Central memory CD8-positive, alpha-beta T cell (primary cell): ENCODE data around the gene MAML3.

ENCODE experiments used
- ATAC-seq: fragments of 150-1000 bp; cut with Tn5 transposase; replicated peaks from 2 replicates; pipeline ENCODE4 v1.10.0; 2022; ENCODE audit warnings: mild to moderate bottlenecking, moderate FRiP score, moderate number of reproducible peaks; ENCODE audit not compliant: poor library complexity, severe bottlenecking; ENCODE audit errors: extremely low read depth
- DNase-seq, 2 donors: peaks; one replicate each; pipeline ENCODE4 v3.0.0; 2021; ENCODE audit warnings: low spot score in 2 of 2
- H3K27ac Mint-ChIP-seq: one replicate; pipeline ENCODE4 v1.8.0; 2022; ENCODE audit warnings: low read depth, mild to moderate bottlenecking, moderate library complexity, mixed read lengths
- H3K27me3 Mint-ChIP-seq: one replicate; pipeline ENCODE4 v1.8.0; 2022; ENCODE audit warnings: mixed read lengths
- H3K36me3 Mint-ChIP-seq: one replicate; pipeline ENCODE4 v1.8.0; 2022; ENCODE audit warnings: mild to moderate bottlenecking, moderate library complexity, mixed read lengths; ENCODE audit not compliant: insufficient read depth
- H3K4me1 Mint-ChIP-seq: one replicate; pipeline ENCODE4 v1.8.0; 2022; ENCODE audit warnings: mixed read lengths
- H3K4me3 Mint-ChIP-seq: one replicate; pipeline ENCODE4 v1.8.0; 2022; ENCODE audit warnings: mild to moderate bottlenecking, moderate library complexity, mixed read lengths
- H3K9me3 Mint-ChIP-seq: one replicate; pipeline ENCODE4 v1.8.0; 2022; ENCODE audit warnings: mixed read lengths

The MAML3 gene

DNA sequence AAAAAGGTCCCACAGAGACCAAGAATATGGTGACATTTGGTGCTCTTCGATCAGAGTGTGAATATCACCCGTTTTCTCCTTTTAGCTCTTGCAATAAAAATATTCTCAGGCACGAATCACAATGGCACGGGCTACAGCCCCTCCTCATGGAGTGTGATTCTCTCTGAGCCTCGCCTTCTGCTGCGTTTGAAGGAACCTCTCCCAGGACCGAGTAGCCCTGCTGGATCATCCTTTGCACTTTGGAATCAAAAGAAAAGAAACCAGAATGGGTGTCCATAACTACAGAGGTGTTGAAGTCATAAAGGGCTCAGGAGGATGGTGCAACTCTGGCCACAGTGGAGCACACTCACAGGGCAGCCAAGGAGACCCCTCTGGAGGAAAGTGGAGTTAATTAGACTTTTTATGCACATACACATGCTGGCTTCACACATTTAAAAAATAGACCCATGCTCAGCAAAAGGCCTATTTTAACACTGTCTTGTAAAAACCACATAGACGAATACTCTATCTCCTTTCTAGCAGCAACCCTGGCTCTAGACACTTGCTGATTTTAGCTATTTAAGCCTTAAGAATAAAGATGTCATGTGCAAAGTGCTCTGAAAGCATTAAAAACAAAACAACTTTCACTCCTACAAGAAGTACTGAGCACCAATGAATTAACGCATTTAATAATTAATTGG lies 19.1 kb downstream of the MAML3 start:
- peaks cover 56% of the 10 kb centered on the region for H3K27me3 Mint-ChIP-seq
- no peak overlapping the region for H3K4me3 Mint-ChIP-seq
- H3K36me3 Mint-ChIP-seq = no peaks in the 10 kb centered on the region
- no peak overlapping the region for H3K27ac Mint-ChIP-seq
- DNase-seq = no peak
- ATAC-seq = no peak
- H3K4me1 Mint-ChIP-seq = peaks cover 5% of the 10 kb centered on the region
- no peaks in the 10 kb centered on the region for H3K9me3 Mint-ChIP-seq

DNA sequence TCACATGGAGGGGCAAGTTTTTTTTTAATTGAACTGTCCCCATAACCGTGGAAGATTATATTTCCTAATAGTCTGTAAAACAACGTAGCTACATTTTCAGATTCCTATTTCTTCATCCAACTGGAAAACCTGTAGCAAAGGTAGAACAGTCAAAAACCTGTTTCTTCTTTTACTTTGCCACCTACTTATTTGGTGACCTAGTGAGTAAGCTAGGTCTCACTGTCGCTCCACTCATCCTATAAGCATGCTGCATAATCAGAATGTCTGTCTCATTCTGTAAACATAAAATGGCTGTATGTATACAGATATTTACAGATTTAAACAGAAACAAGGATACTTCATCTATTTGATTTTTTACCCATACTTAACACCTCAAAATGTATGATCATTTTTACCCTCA lies 20.4 kb downstream of the MAML3 start:
- Mint-ChIP-seq H3K27me3 (peaks cover 49% of the 10 kb centered on the region), H3K9me3 (no peaks in the 10 kb centered on the region), H3K4me3 (no peak overlapping the region), H3K4me1 (peaks cover 5% of the 10 kb centered on the region), H3K36me3 (no peaks in the 10 kb centered on the region), H3K27ac (no peak overlapping the region)
- DNase-seq (no peak), ATAC-seq (no peak)

DNA sequence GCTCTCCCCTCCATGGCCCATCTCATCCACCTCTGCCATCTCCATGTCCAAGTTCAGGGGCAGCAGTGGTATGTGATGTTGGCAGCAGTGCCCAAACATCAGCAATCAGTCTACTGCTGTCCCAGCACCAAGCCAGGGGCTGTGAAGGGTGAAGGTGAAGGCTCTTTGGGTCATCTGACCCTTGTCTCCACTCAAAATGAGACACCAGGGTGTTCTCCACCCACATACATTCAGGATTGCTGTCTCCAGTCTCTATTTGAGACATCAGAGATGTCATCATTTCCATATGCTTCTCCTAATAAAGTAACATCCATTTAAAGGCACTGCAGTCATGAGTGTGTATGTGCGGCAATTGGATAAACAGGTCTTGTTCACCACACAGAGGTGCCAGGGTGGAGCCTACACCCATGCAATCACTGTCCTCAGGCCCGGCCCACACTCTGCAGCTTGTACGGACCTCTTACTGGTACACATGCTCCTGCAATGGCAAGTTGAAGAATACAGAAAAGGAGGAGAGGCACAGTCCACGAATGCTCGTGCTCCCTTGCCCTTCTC lies 22.2 kb downstream of the MAML3 start:
- no peak for DNase-seq
- no peak for ATAC-seq
- Mint-ChIP-seq H3K36me3 (no peaks in the 10 kb centered on the region), H3K4me3 (no peak overlapping the region), H3K27ac (no peak overlapping the region), H3K9me3 (no peaks in the 10 kb centered on the region), H3K27me3 (peaks cover 53% of the 10 kb centered on the region), H3K4me1 (no peaks in the 10 kb centered on the region)

DNA sequence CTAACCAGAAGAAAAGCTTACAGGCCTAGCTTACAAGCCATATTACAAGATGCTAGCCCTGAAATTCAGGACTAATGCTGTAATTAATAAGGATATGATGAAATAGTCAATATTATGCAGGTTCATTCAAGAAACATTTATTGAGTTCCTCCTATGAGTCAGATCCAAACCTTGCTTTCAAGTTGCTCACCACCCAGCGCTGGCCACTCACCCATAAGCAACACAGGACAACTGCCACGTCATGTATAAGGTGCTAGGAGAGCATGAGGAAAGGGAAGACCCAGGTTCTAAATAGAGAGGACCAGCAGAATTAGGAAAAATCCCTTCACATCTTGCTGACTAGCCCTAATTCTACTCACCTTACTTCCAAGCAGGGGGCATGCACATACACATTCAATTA lies 23.3 kb downstream of the MAML3 start:
- Mint-ChIP-seq H3K4me3 (no peak overlapping the region), H3K4me1 (no peaks in the 10 kb centered on the region), H3K36me3 (no peaks in the 10 kb centered on the region), H3K27ac (no peak overlapping the region), H3K27me3 (peaks cover 54% of the 10 kb centered on the region), H3K9me3 (no peaks in the 10 kb centered on the region)
- no peak for DNase-seq
- ATAC-seq = no peak

DNA sequence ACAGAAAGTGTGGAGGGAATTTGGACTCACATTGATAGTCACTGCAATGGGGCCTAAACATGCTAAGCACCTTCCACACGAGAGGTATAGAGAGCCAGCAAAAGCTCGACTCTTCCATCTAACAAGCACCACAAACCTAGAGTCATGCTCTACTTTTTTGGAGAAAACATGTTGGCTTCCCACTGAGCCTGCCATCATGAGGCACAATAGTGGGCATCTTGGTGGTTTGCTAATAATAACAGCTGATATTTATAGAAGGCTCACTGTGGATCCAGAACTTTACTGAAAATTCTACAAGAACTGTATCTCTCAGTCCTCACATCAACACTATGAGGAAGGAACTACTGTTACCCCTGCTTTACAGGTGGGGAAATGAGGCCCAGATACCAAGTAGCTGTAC lies 26.6 kb downstream of the MAML3 start:
- H3K27ac Mint-ChIP-seq = no peak overlapping the region
- no peak overlapping the region for H3K4me3 Mint-ChIP-seq
- no peaks in the 10 kb centered on the region for H3K4me1 Mint-ChIP-seq

DNA sequence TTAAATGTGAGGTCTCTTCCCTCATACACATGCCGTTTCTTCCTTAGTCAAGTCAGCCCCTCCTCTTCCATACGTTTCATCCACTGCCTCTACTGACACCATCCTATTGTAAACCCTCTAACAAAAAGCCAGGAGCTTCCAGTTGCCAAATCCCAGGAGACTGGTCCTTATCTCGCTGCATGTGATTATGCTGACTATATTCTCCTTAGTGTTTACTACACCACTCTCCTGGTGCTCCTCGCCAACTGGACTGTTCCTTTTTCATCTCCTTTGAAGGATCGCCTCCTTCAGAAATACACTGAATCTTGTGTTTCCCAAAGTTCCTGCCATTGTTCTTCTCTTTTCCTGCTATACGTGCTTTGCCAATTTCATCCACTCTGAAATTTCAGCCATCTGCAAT lies 27.7 kb downstream of the MAML3 start:
- ATAC-seq (no peak), DNase-seq (no peak)
- no peaks in the 10 kb centered on the region for H3K36me3 Mint-ChIP-seq
- H3K27me3 Mint-ChIP-seq = peaks cover 28% of the 10 kb centered on the region
- H3K27ac Mint-ChIP-seq = no peak overlapping the region
- no peaks in the 10 kb centered on the region for H3K4me1 Mint-ChIP-seq
- H3K9me3 Mint-ChIP-seq = no peaks in the 10 kb centered on the region
- H3K4me3 Mint-ChIP-seq = no peak overlapping the region

More for the DNA sequence above, 26.6 kb downstream of the MAML3 start:
- peaks cover 35% of the 10 kb centered on the region for H3K27me3 Mint-ChIP-seq
- H3K36me3 Mint-ChIP-seq = no peaks in the 10 kb centered on the region
- ATAC-seq (no peak), DNase-seq (no peak)
- no peaks in the 10 kb centered on the region for H3K9me3 Mint-ChIP-seq

DNA sequence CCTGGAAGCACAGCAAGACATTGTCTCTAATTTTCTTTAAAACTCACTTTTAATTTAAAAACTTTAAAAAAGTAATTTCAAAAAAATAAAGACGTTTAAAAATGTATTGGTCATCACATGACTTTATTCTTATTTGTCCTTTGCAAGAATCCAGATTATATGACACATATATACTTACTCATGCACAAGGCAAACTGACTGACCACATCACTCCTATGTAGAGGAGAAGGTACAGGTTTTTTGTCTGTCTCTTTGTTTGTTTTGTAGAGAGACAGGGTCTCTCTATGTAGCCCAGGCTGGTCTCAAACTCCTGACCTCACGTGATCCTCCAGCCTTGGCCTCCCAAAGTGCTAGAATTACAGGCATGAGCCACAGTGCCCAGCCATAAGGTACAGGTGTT lies 28.6 kb downstream of the MAML3 start:
- no peak for ATAC-seq
- Mint-ChIP-seq H3K9me3 (no peaks in the 10 kb centered on the region), H3K36me3 (no peaks in the 10 kb centered on the region), H3K4me3 (no peak overlapping the region), H3K27me3 (peaks cover 28% of the 10 kb centered on the region), H3K4me1 (no peaks in the 10 kb centered on the region), H3K27ac (no peak overlapping the region)
- no peak for DNase-seq

DNA sequence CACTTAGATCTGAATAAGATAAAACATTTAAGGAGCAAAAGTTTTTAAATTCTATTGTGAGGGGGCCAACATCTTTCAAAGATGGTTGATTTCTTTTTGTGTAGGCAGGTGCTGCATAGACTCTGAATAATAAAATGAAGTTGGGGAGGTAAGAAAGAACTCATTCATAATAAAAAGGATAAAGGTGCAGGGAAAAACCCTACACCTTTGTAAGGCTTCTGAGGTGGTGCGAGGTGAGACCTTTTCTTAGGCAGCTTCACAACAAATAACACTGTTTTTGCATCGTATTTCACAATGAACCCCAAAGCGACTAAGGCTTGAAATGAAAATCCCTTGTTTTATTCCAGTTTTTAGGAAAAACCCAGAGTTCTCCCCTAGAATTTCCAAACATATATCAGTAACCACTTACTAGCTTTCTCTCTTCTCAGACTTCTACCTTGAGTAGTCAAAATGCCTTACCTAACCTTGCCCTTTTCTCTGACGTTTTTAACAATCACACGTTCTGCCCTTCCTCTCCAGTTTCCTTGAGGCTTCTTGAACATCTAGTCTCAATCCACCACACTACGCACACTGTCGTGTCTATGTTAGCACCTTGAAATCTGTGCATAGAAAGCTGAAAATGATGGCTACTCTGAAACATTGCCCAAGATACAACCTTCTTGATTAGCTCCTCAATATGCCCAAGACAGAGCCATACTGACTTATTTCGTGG lies 30.2 kb downstream of the MAML3 start:
- DNase-seq = no peak
- no peak for ATAC-seq
- Mint-ChIP-seq H3K27me3 (peaks cover 39% of the 10 kb centered on the region), H3K4me1 (no peaks in the 10 kb centered on the region), H3K36me3 (no peaks in the 10 kb centered on the region), H3K9me3 (no peaks in the 10 kb centered on the region), H3K27ac (no peak overlapping the region), H3K4me3 (no peak overlapping the region)

DNA sequence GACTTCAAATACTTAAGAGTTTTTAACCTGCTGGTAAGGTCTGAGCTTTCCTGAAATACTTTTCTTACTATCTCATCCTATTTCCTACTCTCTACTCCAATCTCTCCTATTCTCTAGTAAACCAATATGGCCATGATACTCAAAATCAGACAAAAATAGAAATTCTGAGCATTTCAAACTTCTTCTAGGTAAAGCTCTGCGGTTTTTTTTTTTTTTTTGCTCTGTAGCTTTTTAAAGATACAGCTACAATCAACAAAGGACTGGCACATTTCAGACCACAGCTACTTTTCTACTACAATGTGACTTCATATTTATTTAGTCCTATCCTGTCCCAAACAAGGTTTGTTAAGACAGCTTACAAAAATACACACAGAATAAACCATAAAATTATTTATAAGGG lies 31.1 kb downstream of the MAML3 start:
- no peak for ATAC-seq

DNA sequence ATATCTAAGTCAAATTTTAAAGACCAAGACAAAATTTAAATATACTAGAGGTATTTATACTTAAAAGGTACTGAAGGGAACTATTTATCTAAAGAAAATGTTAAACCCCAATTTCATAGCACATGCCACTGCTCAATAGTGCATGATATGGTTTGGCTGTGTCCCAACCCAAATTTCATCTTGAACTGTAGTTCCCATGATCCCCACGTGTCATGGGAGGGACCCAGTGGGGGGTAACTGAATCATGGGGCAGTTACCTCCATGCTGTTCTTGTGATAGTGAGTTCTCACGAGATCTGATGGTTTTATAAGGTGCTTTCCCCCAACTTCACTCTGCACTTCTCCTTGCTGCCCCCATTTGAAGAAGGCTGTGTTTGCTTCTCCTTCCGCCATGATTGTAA lies 32.3 kb downstream of the MAML3 start:
- no peaks in the 10 kb centered on the region for H3K4me1 Mint-ChIP-seq
- H3K27me3 Mint-ChIP-seq = peaks cover 23% of the 10 kb centered on the region
- H3K4me3 Mint-ChIP-seq = no peak overlapping the region
- DNase-seq = no peak
- H3K9me3 Mint-ChIP-seq = no peaks in the 10 kb centered on the region
- H3K27ac Mint-ChIP-seq = no peak overlapping the region
- no peaks in the 10 kb centered on the region for H3K36me3 Mint-ChIP-seq
- ATAC-seq = no peak

More for the DNA sequence above, 31.1 kb downstream of the MAML3 start:
- Mint-ChIP-seq H3K27ac (no peak overlapping the region), H3K4me1 (no peaks in the 10 kb centered on the region), H3K9me3 (no peaks in the 10 kb centered on the region), H3K4me3 (no peak overlapping the region), H3K36me3 (no peaks in the 10 kb centered on the region), H3K27me3 (peaks cover 35% of the 10 kb centered on the region)
- no peak for DNase-seq

DNA sequence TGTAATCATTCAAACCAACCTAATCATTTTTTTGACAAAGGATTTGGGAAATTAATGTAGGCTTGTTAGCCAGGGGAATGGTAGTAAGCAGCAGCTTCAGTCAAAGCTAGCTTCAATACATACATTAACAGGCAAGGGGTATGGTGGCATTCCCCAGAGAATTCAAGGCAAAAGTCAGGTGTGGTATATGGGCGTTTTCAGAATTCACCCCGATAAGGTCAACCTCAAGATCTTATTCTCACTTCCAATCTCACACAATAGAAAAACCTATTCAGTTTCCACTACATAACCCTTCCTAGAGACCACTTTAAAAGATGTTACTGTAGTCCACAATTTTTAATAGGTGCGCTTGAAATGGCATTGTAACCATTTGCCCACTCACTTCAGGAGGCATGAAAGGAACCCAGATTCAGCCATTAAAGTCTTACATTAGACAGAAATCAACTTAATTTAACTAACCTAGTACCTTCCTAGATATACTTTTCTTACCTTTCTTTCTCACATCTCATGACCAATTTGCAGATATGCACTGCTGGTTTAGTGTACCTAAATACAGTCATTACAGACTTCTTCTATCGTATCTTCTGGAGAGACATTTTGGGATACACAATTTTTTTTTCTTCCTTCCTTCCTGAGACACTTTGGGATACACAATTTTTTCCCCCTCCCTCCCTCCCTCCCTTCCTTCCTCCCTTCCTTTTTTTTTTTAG lies 34.9 kb downstream of the MAML3 start:
- Mint-ChIP-seq H3K27me3 (peaks cover 23% of the 10 kb centered on the region), H3K9me3 (no peaks in the 10 kb centered on the region), H3K27ac (no peak overlapping the region), H3K4me1 (no peaks in the 10 kb centered on the region), H3K4me3 (no peak overlapping the region), H3K36me3 (no peaks in the 10 kb centered on the region)
- DNase-seq = no peak
- ATAC-seq = no peak

DNA sequence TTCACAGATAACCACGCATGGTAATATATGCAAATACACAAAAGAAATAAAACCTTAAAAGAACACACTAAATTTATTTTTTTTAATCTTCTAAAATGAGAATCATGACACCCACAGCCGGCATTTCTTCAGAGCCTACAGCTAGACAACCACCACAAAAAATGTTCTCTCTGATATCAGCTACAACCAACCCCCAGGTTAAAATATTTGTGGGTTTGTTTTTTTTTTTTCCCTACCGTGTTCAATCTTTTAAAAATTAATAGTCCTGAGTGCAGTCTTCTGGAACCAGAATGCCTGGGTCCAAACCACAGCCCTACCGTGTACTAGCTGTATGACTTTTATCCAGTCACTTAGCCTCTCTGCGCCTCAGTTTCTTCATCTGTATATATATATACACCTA lies 36.0 kb downstream of the MAML3 start:
- DNase-seq (no peak), ATAC-seq (no peak)
- peaks cover 23% of the 10 kb centered on the region for H3K27me3 Mint-ChIP-seq
- no peaks in the 10 kb centered on the region for H3K36me3 Mint-ChIP-seq
- no peaks in the 10 kb centered on the region for H3K9me3 Mint-ChIP-seq
- H3K4me3 Mint-ChIP-seq = no peak overlapping the region
- no peaks in the 10 kb centered on the region for H3K4me1 Mint-ChIP-seq
- no peak overlapping the region for H3K27ac Mint-ChIP-seq
